Heart right ventricle (tissue), 16 donors: Measurements from ENCODE around the gene USP3. TPM values are rescaled to one million over a fixed set of nuclear protein-coding genes. Genes with fewer than 3 reads are reported as not detected.

Experiments
- ATAC-seq, 8 donors: fragments of 200-7000 bp; cut with Tn5 transposase; one replicate each; pipeline ENCODE4 v1.9.1; 2020; ENCODE audit warnings: mild to moderate bottlenecking in 8 of 8, moderate library complexity in 8 of 8, moderate number of reproducible peaks in 1 of 8
- DNase-seq, 2 donors: peaks; one replicate each; pipeline ENCODE4 v3.0.0-alpha.2; 2020
- H3K27ac ChIP-seq, 10 donors: fragments of 200-600 bp; sonication (generic) in 2 of 10; one replicate each; pipeline versions ENCODE4 v1.5.0 to v1.8.0; 2020 to 2022; ENCODE audit warnings: mild to moderate bottlenecking in 3 of 10
- H3K27me3 ChIP-seq, 7 donors: fragments of 200-600 bp; one replicate each; pipeline ENCODE4 v1.8.0; 2021 to 2022; ENCODE audit warnings: mild to moderate bottlenecking in 2 of 7
- H3K36me3 ChIP-seq, 9 donors: fragments of 200-600 bp; sonication (generic) in 1 of 9; one replicate each; pipeline versions ENCODE4 v1.5.0 to v1.8.0; 2020 to 2022; ENCODE audit warnings: mild to moderate bottlenecking in 2 of 9
- H3K4me1 ChIP-seq, 9 donors: fragments of 200-600 bp; sonication (generic) in 1 of 9; one replicate each; pipeline versions ENCODE4 v1.5.0 to v1.8.0; 2020 to 2022; ENCODE audit warnings: mild to moderate bottlenecking in 4 of 9
- H3K4me3 ChIP-seq, 10 donors: fragments of 200-600 bp; sonication (generic) in 2 of 10; one replicate each; pipeline versions ENCODE4 v1.5.0 to v1.8.0; 2020 to 2022; ENCODE audit warnings: mild to moderate bottlenecking in 7 of 10, moderate library complexity in 2 of 10
- H3K9me3 ChIP-seq, 11 donors: fragments of 200-600 bp in 10 of 11; sonication (generic) in 2 of 11; one replicate each; pipeline versions ENCODE4 v1.5.0 to v1.8.0; 2013 to 2022; ENCODE audit warnings: mild to moderate bottlenecking in 2 of 11, control low read depth in 1 of 11, moderate library complexity in 1 of 11
- WGBS, 2 donors: extraction: QIAGEN DNeasy Blood & Tissue Kit; methylation state at CpG; one replicate each; pipeline ENCODE4 v1.1.7; 2013; ENCODE audit warnings: inconsistent platforms in 1 of 2; 5-methylcytosine and 5-hydroxymethylcytosine counted together
- intact Hi-C, 10 donors: fragments of 100-400 bp; cut with DNase I; formaldehyde crosslinking; loops; one replicate each; pipeline versions ENCODE4 v1.11.1 to v1.14.2; 2022
- polyA plus RNA-seq, 2 donors: library from polyadenylated mRNA; stranded (reverse); fragments of 200-250 nt; gene quantifications; one replicate each; pipeline ENCODE4 v1.2.3, GENCODE V29; 2013
- total RNA-seq, 10 donors: library from RNA; stranded (reverse); fragmentation: NEBNext Ultra II Directional in 3 of 10; extraction: Animal tissue kit (Norgen Biotek cat#: 25700) in 3 of 10; gene quantifications; one replicate each; pipeline versions ENCODE4 v1.2.1 to v1.2.4, GENCODE V29; 2021 to 2023
- TF ChIP-seq, protein P1 (sequence below), 9 donors: fragments of 200-600 bp; sonication (generic) in 2 of 9; IDR thresholded peaks; one replicate each; pipeline versions ENCODE4 v1.5.0 to v1.8.0; 2021 to 2022; ENCODE audit warnings: antibody characterized with exemption in 9 of 9, mild to moderate bottlenecking in 5 of 9, moderate library complexity in 1 of 9
- donor health status: Arrhythmogenic right ventricular cardiomyopathy.
- donor health status: ischemic (EF 13 %, LVEDD 7.1; RV severe dilation, severe dysfunction).
- donor health status: healthy with polysubstance abuse.
- donor health status: DM: no; HTN: yes; CAD: no.
- donor health status: DM: no; HTN: no; CAD: no.
- donor health status: ischemic (EF 25% LVEDD 6.9; RV normal size, moderate dysfunction).
- donor health status: ischemic (EF 25% LVEDD 5.7; RV mildly dilated, moderate dysfunction).
- donor health status: healthy.
- donor health status: DM: yes; HTN: yes; CAD: no.
- donor health status: Ischemic cardiomyopathy.
- donor health status: ischemic (EF 35%, LVEDD 5.7; RV mildly dilated, moderate dysfunction).
- donor health status: nonischemic (EF 11% LVEDD 7.7; RV severe dilation, severe dysfunction).
- donor health status: DM: yes; HTN: yes; CAD: no.
- donor health status: PGD.
- donor health status: ischemic (EF 29% LVEDD 5.4; RV normal size, mild dysfunction).
- donor health status: nonischemic (EF 23%, LVEDD 6.1; RV moderate dilation, normal function).

The USP3 gene
- total and polyA plus RNA-seq, 12 donors, result 8.4 to 23.7 (median 16.6) TPM

DNA sequence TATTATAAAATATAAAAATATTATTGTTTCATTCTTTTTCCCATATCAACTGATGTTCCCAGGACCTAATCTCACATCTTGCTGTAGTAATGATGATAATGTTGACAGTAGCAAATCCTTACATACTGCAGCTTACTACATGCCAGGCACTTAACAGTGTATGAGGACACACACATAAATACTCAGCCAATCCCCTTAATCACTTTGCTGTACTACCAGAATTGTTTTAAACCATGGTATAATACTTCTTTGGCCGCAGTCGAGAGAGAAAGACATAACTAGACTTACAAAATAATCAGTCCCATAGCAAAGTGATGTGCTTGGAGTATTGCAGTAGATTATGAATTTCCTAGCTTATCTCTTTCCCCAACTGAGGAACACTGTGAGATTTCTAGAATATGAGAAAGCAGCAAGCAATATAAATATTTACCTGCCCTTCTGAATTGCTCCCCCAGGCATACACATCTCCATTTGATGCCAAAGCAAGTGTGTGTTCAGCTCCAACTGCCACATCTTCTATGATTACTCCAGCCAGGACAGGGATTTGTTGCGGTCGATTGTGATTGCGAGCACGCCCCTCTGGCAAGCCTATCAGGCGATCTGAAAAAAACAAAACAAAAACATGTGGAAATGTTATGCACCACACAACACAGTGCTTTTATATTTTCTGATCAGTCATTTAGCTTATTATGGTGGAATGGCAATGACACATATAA lies 125.8 kb downstream of the USP3 start:
- no peak for DNase-seq
- TF ChIP-seq, protein P1, sequence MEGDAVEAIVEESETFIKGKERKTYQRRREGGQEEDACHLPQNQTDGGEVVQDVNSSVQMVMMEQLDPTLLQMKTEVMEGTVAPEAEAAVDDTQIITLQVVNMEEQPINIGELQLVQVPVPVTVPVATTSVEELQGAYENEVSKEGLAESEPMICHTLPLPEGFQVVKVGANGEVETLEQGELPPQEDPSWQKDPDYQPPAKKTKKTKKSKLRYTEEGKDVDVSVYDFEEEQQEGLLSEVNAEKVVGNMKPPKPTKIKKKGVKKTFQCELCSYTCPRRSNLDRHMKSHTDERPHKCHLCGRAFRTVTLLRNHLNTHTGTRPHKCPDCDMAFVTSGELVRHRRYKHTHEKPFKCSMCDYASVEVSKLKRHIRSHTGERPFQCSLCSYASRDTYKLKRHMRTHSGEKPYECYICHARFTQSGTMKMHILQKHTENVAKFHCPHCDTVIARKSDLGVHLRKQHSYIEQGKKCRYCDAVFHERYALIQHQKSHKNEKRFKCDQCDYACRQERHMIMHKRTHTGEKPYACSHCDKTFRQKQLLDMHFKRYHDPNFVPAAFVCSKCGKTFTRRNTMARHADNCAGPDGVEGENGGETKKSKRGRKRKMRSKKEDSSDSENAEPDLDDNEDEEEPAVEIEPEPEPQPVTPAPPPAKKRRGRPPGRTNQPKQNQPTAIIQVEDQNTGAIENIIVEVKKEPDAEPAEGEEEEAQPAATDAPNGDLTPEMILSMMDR (IDR thresholded peaks at IDR 0.05), result no peak
- Histone ChIP-seq H3K27ac (no peak overlapping the region), H3K36me3 (peaks cover 7 to 100% (median 88%) of the 10 kb centered on the region in 9 donors), H3K27me3 (no peaks in the 10 kb centered on the region), H3K9me3 (no peaks in the 10 kb centered on the region), H3K4me1 (no peaks in the 10 kb centered on the region), H3K4me3 (no peak overlapping the region)
- ATAC-seq, result no peak
- WGBS, 2 donors, result 91 to 94% methylated on average over 7 of the region's 7 CpGs
- intact Hi-C loops, result loop anchor here in 1 of 10 donors (5.0 kb wide), 1 partner anchor 47 kb away; no protein-coding TSS in a partner anchor

DNA sequence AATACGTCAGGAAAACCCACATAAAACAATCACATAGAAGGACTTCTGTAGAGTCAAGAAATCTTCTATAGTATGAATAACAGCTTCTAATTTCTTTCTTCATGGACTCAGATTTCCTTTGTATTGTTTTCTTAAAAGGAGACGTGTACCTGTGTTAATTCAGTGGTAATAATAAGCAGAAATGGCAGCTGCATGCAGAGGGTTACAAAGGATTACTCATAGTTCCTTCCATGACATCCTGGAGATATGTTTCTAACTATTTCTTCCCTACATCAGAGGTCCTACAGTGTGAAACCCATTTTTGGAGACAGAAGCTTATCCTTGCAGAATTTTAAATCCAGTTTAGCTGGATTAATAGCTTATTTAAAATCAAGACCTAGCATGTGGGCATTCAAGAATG lies 128.9 kb downstream of the USP3 start:
- no peak for ATAC-seq
- TF ChIP-seq, protein P1 (IDR thresholded peaks at IDR 0.05), result no peak
- Histone ChIP-seq H3K27me3 (no peaks in the 10 kb centered on the region), H3K4me3 (no peak overlapping the region), H3K27ac (no peak overlapping the region), H3K9me3 (no peaks in the 10 kb centered on the region), H3K36me3 (peaks cover 5 to 100% (median 85%) of the 10 kb centered on the region in 9 donors), H3K4me1 (no peaks in the 10 kb centered on the region)
- intact Hi-C loops, result loop anchor here in 1 of 10 donors (5.0 kb wide), 1 partner anchor 44 kb away; no protein-coding TSS in a partner anchor
- 85 to 90% methylated on average over 2 of the region's 2 CpGs for WGBS, 2 donors
- DNase-seq, result no peak

DNA sequence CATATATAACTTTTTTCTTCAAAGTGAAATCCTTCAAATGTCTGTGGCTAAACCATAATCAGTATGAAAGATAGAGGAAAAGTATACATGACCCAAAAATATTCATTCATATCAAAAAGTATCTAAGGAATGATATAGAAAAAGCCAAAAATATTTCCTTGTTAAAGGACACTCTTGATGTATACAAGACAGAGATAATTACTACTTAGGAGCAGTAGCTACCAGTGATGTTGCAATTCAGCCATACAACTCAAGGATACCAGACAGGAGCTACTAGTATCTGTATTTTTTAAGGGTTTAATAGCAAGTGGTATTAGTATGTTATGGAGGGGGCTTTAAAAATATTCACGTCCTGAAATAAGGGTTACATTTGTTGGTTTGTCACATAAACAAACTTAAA lies 129.8 kb downstream of the USP3 start:
- no peak for DNase-seq
- Histone ChIP-seq H3K4me3 (no peak overlapping the region), H3K9me3 (no peaks in the 10 kb centered on the region), H3K27ac (no peak overlapping the region), H3K27me3 (no peaks in the 10 kb centered on the region), H3K4me1 (peaks cover 0 to 4% (median 0%) of the 10 kb centered on the region in 9 donors), H3K36me3 (peaks cover 5 to 100% (median 87%) of the 10 kb centered on the region in 9 donors)
- intact Hi-C loops, result loop anchor here in 1 of 10 donors (5.0 kb wide), 1 partner anchor 43 kb away; no protein-coding TSS in a partner anchor
- WGBS, 2 donors, result 88 to 91% methylated on average over 1 of the region's 1 CpG
- ATAC-seq, result no peak
- TF ChIP-seq, protein P1 (IDR thresholded peaks at IDR 0.05), result no peak

GRCh38 chr15:63636518-63637061 lies 132.2 kb downstream of the USP3 start:
- WGBS, 2 donors, result 97 to 99% methylated on average over 9 of the region's 9 CpGs
- Histone ChIP-seq H3K27ac (no peak overlapping the region), H3K4me3 (no peak overlapping the region), H3K36me3 (peaks cover 0 to 100% (median 87%) of the 10 kb centered on the region in 9 donors), H3K27me3 (no peaks in the 10 kb centered on the region), H3K9me3 (no peaks in the 10 kb centered on the region), H3K4me1 (peaks cover 0 to 4% (median 0%) of the 10 kb centered on the region in 9 donors)
- intact Hi-C loops, result loop anchor here in 1 of 10 donors (2.0 kb wide), 1 partner anchor 28 kb away; no protein-coding TSS in a partner anchor
- ATAC-seq (no peak), DNase-seq (no peak)
- TF ChIP-seq, protein P1 (IDR thresholded peaks at IDR 0.05), result no peak
